ENCODE data around the gene MYEOV.

Gene MYEOV

GRCh38 chr11:69263736-69264052, 30.3 kb upstream of the MYEOV start:
- intact Hi-C loops (cut with DNase I): no loop called here
- no peak for DNase-seq

GRCh38 chr11:69264486-69264885, 29.5 kb upstream of the MYEOV start:
- intact Hi-C loops (cut with DNase I): no loop called here
- no peak for DNase-seq

- no peak for DNase-seq
- intact Hi-C loops (cut with DNase I): no loop called here
Measured at GRCh38 chr11:69265210-69265609, 28.7 kb upstream of the MYEOV start.

GRCh38 chr11:69265911-69266510, 27.9 kb upstream of the MYEOV start:
- intact Hi-C loops (cut with DNase I): no loop called here
- DNase-seq: no peak

GRCh38 chr11:69267395-69267805, 26.6 kb upstream of the MYEOV start:
- intact Hi-C loops (cut with DNase I): no loop called here
- DNase-seq: no peak

GRCh38 chr11:69268911-69269310, 25.0 kb upstream of the MYEOV start:
- intact Hi-C loops (cut with DNase I): no loop called here
- DNase-seq: no peak

- intact Hi-C loops (cut with DNase I): no loop called here
- no peak for DNase-seq
Measured at GRCh38 chr11:69269388-69269787, 24.6 kb upstream of the MYEOV start.

GRCh38 chr11:69269926-69270697, 23.8 kb upstream of the MYEOV start:
- DNase-seq: no peak
- intact Hi-C loops (cut with DNase I): no loop called here

GRCh38 chr11:69270941-69271340, 23.0 kb upstream of the MYEOV start:
- DNase-seq: no peak
- intact Hi-C loops (cut with DNase I): no loop called here

- DNase-seq: no peak
- intact Hi-C loops (cut with DNase I): no loop called here
Measured at GRCh38 chr11:69272055-69272454, 21.9 kb upstream of the MYEOV start.

- intact Hi-C loops (cut with DNase I): no loop called here
- no peak for DNase-seq
Measured at GRCh38 chr11:69272831-69273485, 21.0 kb upstream of the MYEOV start.

GRCh38 chr11:69273571-69273970, 20.4 kb upstream of the MYEOV start:
- no peak for DNase-seq
- intact Hi-C loops (cut with DNase I): no loop called here

- intact Hi-C loops (cut with DNase I): no loop called here
- DNase-seq: no peak
Measured at GRCh38 chr11:69274531-69275016, 19.4 kb upstream of the MYEOV start.

- intact Hi-C loops (cut with DNase I): no loop called here
- no peak for DNase-seq
Measured at GRCh38 chr11:69275178-69275577, 18.8 kb upstream of the MYEOV start.

GRCh38 chr11:69276165-69276564, 17.8 kb upstream of the MYEOV start:
- intact Hi-C loops (cut with DNase I): no loop called here
- no peak for DNase-seq

GRCh38 chr11:69277074-69277809, 16.7 kb upstream of the MYEOV start:
- DNase-seq: no peak
- intact Hi-C loops (cut with DNase I): no loop called here

- DNase-seq: no peak
- intact Hi-C loops (cut with DNase I): no loop called here
Measured at GRCh38 chr11:69278091-69278867, 15.7 kb upstream of the MYEOV start.

GRCh38 chr11:69280451-69280850, 13.5 kb upstream of the MYEOV start:
- intact Hi-C loops (cut with DNase I): no loop called here
- DNase-seq: no peak

GRCh38 chr11:69280994-69281393, 13.0 kb upstream of the MYEOV start:
- intact Hi-C loops (cut with DNase I): no loop called here
- no peak for DNase-seq

All from head of caudate nucleus (tissue), 42 donors.